Fibroblast of pulmonary artery (primary cell): ENCODE results near the gene RARRES1.
A peak's percentile ranks its signal among the peaks of the same experiment; 100 is the strongest.
"Not testable (repeated sequence)": the region's sequence is repeated elsewhere in the genome, so short reads cannot be mapped to it uniquely, and the experiment has no call there.

Experiments
- DNase-seq: peaks from one replicate; pipeline ENCODE4 v3.0.0-alpha.2; 2010; ENCODE audit warnings: low read depth
- H3K4me3 ChIP-seq: replicated peaks from 2 replicates; pipeline ENCODE4 v1.5.1; 2011; ENCODE audit warnings: low read depth, mild to moderate bottlenecking, control low read depth, low read length, moderate library complexity
- TF ChIP-seq, protein P1 (sequence below): IDR thresholded peaks from 2 replicates; pipeline ENCODE4 v1.5.1; 2011; ENCODE audit warnings: mild to moderate bottlenecking, control low read depth, low read length, inconsistent platforms; ENCODE audit errors: missing control alignments

Gene RARRES1

GRCh38 chr3:158701420-158702065 is 30.7 kb downstream of the RARRES1 start:
- DNase-seq, result no peak
- TF ChIP-seq, protein P1, sequence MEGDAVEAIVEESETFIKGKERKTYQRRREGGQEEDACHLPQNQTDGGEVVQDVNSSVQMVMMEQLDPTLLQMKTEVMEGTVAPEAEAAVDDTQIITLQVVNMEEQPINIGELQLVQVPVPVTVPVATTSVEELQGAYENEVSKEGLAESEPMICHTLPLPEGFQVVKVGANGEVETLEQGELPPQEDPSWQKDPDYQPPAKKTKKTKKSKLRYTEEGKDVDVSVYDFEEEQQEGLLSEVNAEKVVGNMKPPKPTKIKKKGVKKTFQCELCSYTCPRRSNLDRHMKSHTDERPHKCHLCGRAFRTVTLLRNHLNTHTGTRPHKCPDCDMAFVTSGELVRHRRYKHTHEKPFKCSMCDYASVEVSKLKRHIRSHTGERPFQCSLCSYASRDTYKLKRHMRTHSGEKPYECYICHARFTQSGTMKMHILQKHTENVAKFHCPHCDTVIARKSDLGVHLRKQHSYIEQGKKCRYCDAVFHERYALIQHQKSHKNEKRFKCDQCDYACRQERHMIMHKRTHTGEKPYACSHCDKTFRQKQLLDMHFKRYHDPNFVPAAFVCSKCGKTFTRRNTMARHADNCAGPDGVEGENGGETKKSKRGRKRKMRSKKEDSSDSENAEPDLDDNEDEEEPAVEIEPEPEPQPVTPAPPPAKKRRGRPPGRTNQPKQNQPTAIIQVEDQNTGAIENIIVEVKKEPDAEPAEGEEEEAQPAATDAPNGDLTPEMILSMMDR, result no peak
- no peak overlapping the region for H3K4me3 ChIP-seq

DNA sequence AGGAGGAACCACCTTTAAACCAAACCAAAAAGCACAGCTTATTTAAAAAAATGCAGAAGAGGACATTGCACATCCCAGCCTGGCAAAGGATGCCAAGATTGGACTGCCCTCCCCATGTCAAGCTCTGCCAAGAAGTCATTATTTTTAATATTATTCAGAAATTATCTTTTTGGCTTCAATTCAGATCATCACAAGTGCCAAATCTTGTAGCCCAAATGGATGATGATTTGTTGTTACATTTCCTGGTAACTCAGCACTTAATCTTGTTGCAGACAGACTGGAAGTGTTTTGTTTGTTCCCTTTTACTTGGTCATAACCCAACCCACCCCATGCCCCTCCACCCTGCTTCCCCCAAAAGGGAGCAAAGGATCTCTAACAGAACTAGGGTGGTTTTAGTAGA is 31.7 kb downstream of the RARRES1 start:
- TF ChIP-seq, protein P1, result no peak
- no peak overlapping the region for H3K4me3 ChIP-seq

GRCh38 chr3:158696618-158697017 is 35.6 kb downstream of the RARRES1 start:
- no peak overlapping the region for H3K4me3 ChIP-seq
- TF ChIP-seq, protein P1, result no peak
- peak; percentile 62 for DNase-seq

More for the DNA sequence above, 31.7 kb downstream of the RARRES1 start:
- peak; percentile 69 for DNase-seq

- not testable (repeated sequence) for DNase-seq, H3K4me3 ChIP-seq
Observed at GRCh38 chr3:158693866-158694456, 38.3 kb downstream of the RARRES1 start.

GRCh38 chr3:158685159-158685558 is 47.1 kb downstream of the RARRES1 start:
- peak; percentile 39 for DNase-seq
- TF ChIP-seq, protein P1, result no peak
- no peak overlapping the region for H3K4me3 ChIP-seq

GRCh38 chr3:158683230-158683962 is 48.9 kb downstream of the RARRES1 start:
- TF ChIP-seq, protein P1, result no peak
- DNase-seq, result peak; percentile 65
- no peak overlapping the region for H3K4me3 ChIP-seq

- no peak for DNase-seq
- TF ChIP-seq, protein P1, result no peak
- H3K4me3 ChIP-seq, result no peak overlapping the region
Observed at GRCh38 chr3:158680861-158681260, 51.4 kb downstream of the RARRES1 start.
